Neural progenitor cell (in vitro differentiated cells): Measurements from ENCODE around the gene AGPAT1.

Source experiments
- CTCF ChIP-seq: fragments of 200-600 bp; sonication (generic); IDR thresholded peaks from 2 replicates; pipeline ENCODE4 v1.5.1; 2017; ENCODE audit warnings: antibody characterized with exemption, mild to moderate bottlenecking
- EZH2phosphoT487 ChIP-seq: fragments of 200-600 bp; sonication (generic); IDR thresholded peaks from 2 replicates; pipeline ENCODE4 v1.6.1; 2017; ENCODE audit warnings: antibody characterized with exemption

GRCh38 chr6:32129297-32130088 lies 46.4 kb downstream of the AGPAT1 start:
- TF ChIP-seq CTCF, result no peak
- no peak for TF ChIP-seq EZH2phosphoT487
